GM13976 (cell line): ENCODE results near the gene MCUB.

Source experiments
- DNase-seq: peaks from one replicate; pipeline ENCODE4 v3.0.0; 2012; ENCODE audit warnings: low spot score
- CTCF ChIP-seq: IDR thresholded peaks from 2 replicates; pipeline ENCODE4 v1.5.1; 2012; ENCODE audit warnings: borderline replicate concordance, mild to moderate bottlenecking; ENCODE audit not compliant: insufficient read depth; ENCODE audit errors: extremely low read depth, missing control alignments, control extremely low read depth
- in situ Hi-C: fragments of 300-500 bp; cut with MboI; formaldehyde crosslinking; loops from one replicate; pipeline ENCODE4 v1.12.0; 2022; ENCODE audit warnings: low sequenced_read_pairs, mixed read lengths, inconsistent platforms; ENCODE audit not compliant: unreplicated experiment

Gene MCUB

GRCh38 chr4:109718759-109719158 is 158.7 kb downstream of the MCUB start:
- TF ChIP-seq CTCF = no peak
- in situ Hi-C loops = no loop called here
- DNase-seq = no peak

DNA sequence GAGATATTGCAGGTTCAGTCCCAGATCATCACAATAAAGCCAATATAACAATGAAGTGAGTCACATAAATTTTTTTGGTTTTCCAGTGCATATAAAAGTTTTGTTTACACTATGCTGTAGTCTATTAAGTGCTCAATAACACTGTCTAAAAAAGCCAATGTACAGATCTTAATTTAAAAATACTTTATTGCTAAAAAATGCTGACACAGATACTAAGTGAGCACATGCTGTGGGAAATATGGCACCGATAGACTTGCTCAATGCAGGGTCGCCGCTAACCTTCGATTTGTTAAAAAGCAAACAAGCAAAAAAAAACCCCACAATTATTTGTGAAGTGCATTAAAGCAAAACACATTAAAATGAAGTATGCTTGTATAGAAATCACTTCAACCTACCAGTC is 159.6 kb downstream of the MCUB start:
- in situ Hi-C loops = no loop called here
- no peak for TF ChIP-seq CTCF
- DNase-seq = no peak

- TF ChIP-seq CTCF = no peak
- no peak for DNase-seq
- in situ Hi-C loops = no loop called here
Measured at GRCh38 chr4:109721033-109721432, 161.0 kb downstream of the MCUB start.

DNA sequence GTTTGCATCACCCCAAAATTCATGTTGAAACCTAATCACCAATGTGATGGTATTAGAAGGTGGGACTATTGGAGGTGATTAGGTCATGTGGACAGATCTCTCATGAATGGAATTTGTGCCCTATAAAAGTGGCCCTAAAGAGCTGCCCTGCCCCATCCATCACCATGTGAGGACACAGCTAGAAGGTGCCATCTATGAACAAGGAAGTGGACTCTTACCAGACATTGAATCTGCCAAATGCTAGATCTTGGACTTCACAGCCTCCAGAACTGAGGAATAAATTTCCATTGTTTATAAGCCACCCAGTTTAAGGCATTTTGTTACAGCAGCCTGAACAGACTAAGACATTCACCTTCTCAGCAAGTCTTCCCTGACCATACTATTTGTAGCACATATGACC is 162.3 kb downstream of the MCUB start:
- no peak for TF ChIP-seq CTCF
- no peak for DNase-seq
- in situ Hi-C loops = no loop called here

- DNase-seq = no peak
- in situ Hi-C loops = no loop called here
- no peak for TF ChIP-seq CTCF
Measured at GRCh38 chr4:109723110-109723509, 163.1 kb downstream of the MCUB start.

DNA sequence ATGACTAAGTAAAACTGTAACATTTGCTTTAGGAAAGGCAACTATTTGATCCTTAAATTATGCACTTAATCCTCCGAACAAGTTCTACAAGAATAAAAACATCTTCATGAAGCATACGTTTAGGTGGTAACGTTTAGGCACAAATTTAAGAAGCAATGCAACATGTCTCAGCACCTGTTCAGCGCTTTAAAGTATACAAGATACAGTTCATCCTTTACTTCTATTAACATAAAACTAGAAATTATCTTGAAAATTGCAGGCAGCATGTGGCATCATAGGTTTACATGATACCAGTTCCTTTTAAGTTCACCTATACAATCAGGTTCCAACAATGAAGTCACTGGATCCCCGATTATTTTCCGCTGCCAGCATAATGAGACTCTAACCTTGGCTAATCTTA is 168.3 kb downstream of the MCUB start:
- in situ Hi-C loops = no loop called here
- no peak for TF ChIP-seq CTCF
- DNase-seq = no peak
